CD4-positive, alpha-beta T cell treated with Interleukin-10 for 1 hour (primary cell): ENCODE measurements around the gene TXLNB.
A peak's percentile ranks its signal among the peaks of the same experiment; 100 is the strongest.
"Not testable (repeated sequence)": the region's sequence is repeated elsewhere in the genome, so short reads cannot be mapped to it uniquely, and the experiment has no call there.

Source experiments
- DNase-seq: peaks from one replicate; pipeline ENCODE4 v3.0.0-alpha.2; 2020

TXLNB gene

DNA sequence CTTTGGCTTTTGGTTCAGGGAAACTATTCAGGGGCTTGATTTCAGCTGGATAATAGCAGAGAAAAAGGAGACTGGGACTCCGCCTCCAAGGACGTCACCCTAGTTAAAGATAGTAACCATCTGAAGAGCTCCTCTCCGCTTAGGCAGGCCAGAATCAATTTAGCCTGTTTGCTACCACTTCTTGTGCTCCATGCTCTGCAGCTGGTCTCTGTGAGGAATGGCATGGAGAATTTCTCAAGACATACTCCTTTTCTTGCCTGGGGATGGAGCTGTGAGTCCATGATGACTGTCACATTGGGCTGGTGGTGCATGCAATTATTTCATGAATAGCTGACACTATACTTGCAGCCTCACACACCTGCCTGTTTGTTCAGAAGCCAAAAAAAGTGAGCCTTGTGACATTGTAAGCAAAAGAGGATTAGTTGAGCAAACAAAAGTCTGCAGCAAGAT is 61.4 kb downstream of the TXLNB start:
- DNase-seq: peak; percentile 33

DNA sequence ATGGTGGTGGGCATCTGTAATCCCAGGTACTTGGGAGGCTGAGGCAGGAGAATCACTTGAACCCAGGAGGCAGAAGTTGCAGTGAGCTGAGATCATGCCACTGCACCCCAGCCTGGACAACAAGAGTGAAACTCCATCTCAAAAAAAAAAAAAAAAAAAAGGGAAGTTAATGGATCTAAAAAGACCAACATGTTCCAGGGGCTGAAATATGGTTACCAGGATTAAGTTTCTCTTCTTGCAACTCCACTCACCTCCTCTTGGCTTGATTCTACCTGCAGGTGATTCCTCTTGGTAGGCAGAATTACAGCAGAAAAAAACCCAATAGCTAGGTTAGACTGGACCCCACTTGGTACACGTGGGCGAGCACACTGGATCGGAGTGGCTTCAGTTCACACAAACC is 63.4 kb downstream of the TXLNB start:
- DNase-seq: not testable (repeated sequence)

DNA sequence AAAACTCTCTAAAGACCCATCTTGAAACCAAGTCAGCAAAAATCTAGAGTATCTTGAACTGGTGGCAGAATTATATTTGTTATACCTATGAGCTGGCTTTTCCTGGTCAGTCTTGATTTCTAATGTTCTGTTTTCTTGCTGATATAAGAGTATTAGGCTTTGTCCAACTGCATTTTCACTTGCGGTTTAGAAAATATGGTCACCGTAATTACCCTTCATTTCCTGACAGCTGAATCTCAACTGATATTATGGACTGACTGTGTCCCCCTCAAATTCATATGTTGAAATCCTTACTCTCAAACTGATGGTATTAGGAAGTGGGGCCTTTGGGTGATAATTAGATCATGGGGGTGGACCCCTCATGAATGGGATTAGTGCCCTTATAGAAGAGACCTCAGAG is 72.1 kb downstream of the TXLNB start:
- no peak for DNase-seq

DNA sequence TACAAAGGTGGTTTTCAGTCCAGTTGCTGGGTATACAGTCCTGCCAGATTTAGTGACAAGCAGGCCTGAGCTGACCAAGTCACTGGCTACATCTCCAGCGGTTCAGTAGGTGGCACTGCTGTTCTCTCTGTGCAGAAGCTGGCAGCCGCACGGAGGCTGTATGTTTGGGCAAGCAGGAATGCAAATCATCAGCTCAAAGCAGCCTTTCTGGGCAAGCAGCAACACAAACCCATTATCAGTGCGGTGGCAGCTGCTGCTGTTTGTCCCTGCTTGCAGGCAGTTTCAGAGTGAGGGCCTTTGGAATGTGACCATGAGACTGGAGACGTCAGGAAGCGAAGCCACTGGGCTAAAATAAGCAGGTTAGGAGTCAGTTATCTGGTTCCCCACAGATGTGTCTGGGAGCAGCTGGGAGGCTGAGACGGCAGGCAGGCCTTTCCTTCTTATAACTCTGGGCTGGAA is 72.5 kb downstream of the TXLNB start:
- peak; percentile 81 for DNase-seq

DNA sequence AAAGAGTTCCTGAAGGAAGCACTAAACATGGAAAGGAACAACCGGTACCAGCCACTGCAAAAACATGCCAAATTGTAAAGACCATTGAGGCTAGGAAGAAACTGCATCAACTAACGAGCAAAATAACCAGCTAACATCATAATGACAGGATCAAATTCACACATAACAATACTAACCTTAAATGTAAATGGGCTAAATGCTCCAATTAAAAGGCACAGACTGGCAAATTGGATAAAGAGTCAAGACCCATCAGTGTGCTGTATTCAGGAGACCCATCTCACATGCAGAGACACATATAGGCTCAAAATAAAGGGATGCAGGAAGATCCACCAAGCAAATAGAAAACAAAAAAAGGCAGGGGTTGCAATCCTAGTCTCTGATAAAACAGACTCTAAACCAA is 79.3 kb downstream of the TXLNB start:
- DNase-seq: not testable (repeated sequence)

DNA sequence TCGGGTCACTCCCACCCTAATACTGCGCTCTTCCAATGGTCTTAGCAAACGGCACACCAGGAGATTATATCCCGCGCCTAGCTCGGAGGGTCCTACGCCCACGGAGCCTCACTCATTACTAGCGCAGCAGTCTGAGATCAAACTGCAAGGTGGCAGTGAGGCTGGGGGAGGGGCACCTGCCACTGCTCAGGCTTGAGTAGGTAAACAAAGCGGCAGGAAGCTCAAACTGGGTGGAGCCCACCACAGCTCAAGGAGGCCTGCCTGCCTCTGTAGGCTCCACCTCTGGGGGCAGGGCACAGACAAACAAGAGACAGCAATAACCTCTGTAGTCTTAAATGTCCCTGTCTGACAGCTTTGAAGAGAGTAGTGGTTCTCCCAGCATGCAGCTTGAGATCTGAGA is 81.0 kb downstream of the TXLNB start:
- DNase-seq: peak; percentile 19

DNA sequence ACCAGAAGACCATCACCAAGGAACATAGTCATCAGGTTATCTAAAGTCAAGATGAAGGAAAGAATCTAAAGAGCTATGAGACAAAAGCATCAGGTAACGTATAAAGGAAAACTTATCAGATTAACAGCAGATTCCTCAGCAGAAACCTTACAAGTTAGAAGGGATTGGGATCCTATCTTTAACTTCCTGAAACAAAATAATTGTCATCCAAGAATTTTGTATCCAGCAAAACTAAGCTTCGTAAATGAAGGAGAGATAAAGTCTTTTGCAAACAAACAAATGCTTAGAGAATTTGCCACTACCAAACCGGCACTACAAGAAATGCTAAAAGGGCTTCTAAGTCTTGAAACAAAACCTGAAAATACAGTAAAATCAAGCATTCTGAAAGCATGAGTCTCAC is 86.0 kb downstream of the TXLNB start:
- DNase-seq: no peak

DNA sequence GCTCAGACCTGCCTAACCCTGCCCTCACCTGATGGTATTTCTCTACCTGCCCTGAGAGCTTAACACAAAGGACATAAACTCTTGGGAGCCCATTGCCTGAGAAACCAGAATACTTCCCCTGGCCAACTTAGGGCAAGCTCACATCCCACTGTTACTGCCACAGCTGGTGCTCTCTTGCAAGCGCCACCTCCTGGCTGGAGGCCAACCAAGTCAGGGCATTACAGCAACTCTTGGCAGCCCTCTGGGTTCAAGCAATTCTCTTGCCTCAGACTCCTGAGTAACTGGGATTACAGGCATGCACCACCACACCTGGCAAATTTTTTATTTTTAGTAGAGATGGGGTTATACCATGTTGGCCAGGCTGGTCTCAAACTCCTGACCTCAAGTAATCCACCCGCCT is 86.8 kb downstream of the TXLNB start:
- DNase-seq: no peak

DNA sequence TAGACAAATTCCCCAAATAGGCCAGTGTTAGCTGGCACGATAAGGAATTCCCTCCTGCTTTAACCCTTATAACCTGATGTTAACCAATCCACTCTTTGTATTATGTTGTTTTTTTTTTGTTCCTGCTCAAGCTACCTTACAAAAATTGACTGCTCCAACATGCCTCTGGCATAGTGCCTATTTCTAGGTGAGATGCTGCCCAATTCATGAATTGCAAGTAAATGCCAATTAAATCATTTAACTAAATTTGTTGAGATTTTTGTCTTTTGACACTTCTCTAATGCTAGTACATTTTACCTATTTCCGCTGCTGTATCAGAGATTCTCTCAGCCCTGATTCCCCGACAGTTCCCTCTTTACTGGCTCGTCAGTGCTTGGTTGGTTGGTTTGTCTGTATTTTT is 90.4 kb downstream of the TXLNB start:
- no peak for DNase-seq

DNA sequence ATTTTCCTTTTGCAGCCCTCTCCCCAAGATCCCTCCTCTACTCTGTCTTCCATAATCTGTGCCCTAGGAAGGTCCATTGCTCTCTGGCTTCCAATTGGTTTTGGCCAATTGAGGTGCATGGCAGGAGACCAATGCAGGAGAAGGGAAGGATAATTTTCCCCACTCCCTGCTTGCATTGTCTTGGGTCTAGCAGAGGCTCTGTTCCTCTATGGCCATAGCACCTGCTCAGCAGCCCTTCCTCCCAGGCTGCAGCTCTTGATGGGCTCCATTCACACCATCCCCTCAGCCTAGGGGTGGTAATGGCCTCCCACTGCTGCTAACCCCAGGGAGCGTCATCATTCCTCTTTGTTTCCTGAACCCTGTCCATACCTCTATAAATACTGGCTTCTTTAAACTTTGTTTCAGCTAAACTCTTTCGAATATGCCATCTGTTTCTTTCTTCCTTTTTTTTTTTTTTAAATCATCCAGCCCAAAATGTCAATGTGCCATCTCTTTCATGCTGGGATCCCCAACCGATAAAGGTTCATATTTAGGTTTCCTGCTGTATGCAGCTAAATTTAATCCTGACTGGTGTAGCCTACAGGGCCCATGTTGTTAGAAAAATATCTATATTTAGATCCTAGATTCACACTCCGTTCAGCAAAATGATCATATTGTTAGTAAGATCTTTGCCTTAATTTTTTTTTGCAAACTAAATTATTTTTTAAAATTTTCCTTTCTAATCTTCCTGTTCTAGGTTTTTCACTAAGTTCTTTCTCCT is 93.1 kb downstream of the TXLNB start:
- no peak for DNase-seq

DNA sequence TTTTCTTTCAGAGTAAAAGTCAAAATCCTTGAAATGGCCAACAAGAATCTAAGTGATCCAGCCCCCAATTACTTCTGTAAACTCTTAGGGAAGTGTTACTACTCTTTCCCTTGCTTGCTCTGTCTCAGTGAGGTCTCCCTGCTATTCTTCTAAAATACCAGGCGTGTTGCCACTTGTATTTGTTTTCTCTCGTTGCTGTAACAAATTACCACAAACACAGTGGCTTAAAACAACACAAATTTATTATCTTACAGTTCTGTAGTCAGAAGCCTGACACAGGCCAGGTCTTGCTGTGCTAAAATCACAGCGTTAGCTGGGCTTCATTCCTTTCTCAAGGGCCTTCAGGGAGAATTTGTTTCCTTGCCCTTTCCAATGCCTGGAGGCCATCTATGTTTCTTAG is 97.1 kb downstream of the TXLNB start:
- DNase-seq: no peak
